ENCODE data around the gene ANKRD66.

ANKRD66 gene

DNA sequence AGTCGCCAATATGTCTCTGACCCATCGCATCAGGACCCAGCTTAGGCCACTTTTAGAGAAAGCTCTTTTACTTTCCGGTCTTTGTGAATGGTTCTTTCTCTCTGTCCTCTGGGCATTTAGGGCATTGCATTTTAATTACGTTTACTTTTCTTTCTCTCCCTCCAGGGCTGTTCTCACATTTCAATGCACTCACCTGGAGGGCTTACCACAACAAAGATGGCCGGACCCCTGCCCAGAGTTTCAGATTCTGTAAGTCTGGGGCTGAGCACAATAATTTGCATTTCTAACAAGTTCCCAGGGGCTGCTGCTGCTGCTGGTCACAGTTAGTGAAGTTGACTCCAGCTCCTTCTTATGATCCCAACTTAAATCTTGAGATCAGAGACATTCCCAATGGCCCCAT lies 3.0 kb downstream of the ANKRD66 start:
- Histone ChIP-seq H3K27ac (ENCODE audit: poor library complexity, severe bottlenecking) (no peak overlapping the region), H3K27me3 (ENCODE audit: insufficient read depth, poor library complexity, severe bottlenecking) (no peaks in the 10 kb centered on the region), H3K9me3 (ENCODE audit: severe bottlenecking) (no peaks in the 10 kb centered on the region), H3K4me1 (ENCODE audit: insufficient read depth, poor library complexity, severe bottlenecking) (no peaks in the 10 kb centered on the region), H3K36me3 (ENCODE audit: low read depth) (no peaks in the 10 kb centered on the region), H3K4me3 (ENCODE audit: severe bottlenecking) (no peak overlapping the region)
- DNase-seq (ENCODE audit: low spot score) (no peak), ATAC-seq (ENCODE audit: low read depth) (no peak)
- TF ChIP-seq, protein P1, sequence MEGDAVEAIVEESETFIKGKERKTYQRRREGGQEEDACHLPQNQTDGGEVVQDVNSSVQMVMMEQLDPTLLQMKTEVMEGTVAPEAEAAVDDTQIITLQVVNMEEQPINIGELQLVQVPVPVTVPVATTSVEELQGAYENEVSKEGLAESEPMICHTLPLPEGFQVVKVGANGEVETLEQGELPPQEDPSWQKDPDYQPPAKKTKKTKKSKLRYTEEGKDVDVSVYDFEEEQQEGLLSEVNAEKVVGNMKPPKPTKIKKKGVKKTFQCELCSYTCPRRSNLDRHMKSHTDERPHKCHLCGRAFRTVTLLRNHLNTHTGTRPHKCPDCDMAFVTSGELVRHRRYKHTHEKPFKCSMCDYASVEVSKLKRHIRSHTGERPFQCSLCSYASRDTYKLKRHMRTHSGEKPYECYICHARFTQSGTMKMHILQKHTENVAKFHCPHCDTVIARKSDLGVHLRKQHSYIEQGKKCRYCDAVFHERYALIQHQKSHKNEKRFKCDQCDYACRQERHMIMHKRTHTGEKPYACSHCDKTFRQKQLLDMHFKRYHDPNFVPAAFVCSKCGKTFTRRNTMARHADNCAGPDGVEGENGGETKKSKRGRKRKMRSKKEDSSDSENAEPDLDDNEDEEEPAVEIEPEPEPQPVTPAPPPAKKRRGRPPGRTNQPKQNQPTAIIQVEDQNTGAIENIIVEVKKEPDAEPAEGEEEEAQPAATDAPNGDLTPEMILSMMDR (IDR thresholded peaks at IDR 0.05; ENCODE audit: poor library complexity, severe bottlenecking), result no peak

- no peaks in the 10 kb centered on the region for H3K36me3 ChIP-seq (ENCODE audit: low read depth)
- ATAC-seq (ENCODE audit: low read depth), result no peak
- DNase-seq (ENCODE audit: low spot score), result no peak
- no peak overlapping the region for H3K4me3 ChIP-seq (ENCODE audit: severe bottlenecking)
- TF ChIP-seq, protein P1 (IDR thresholded peaks at IDR 0.05; ENCODE audit: poor library complexity, severe bottlenecking), result no peak
- H3K27me3 ChIP-seq (ENCODE audit: insufficient read depth, poor library complexity, severe bottlenecking), result no peaks in the 10 kb centered on the region
- H3K4me1 ChIP-seq (ENCODE audit: insufficient read depth, poor library complexity, severe bottlenecking), result no peaks in the 10 kb centered on the region
- H3K27ac ChIP-seq (ENCODE audit: poor library complexity, severe bottlenecking), result no peak overlapping the region
- no peaks in the 10 kb centered on the region for H3K9me3 ChIP-seq (ENCODE audit: severe bottlenecking)
These were observed 4.9 kb downstream of the ANKRD66 start for GRCh38 chr6:46751658-46752057.

- H3K4me1 ChIP-seq (ENCODE audit: insufficient read depth, poor library complexity, severe bottlenecking), result no peaks in the 10 kb centered on the region
- ATAC-seq (ENCODE audit: low read depth) (no peak), DNase-seq (ENCODE audit: low spot score) (no peak)
- no peaks in the 10 kb centered on the region for H3K36me3 ChIP-seq (ENCODE audit: low read depth)
- H3K27me3 ChIP-seq (ENCODE audit: insufficient read depth, poor library complexity, severe bottlenecking), result no peaks in the 10 kb centered on the region
- no peak overlapping the region for H3K4me3 ChIP-seq (ENCODE audit: severe bottlenecking)
- H3K9me3 ChIP-seq (ENCODE audit: severe bottlenecking), result no peaks in the 10 kb centered on the region
- TF ChIP-seq, protein P1 (IDR thresholded peaks at IDR 0.05; ENCODE audit: poor library complexity, severe bottlenecking), result no peak
- H3K27ac ChIP-seq (ENCODE audit: poor library complexity, severe bottlenecking), result no peak overlapping the region
These were observed 9.1 kb downstream of the ANKRD66 start for GRCh38 chr6:46755865-46756264.

GRCh38 chr6:46756469-46757213 lies 9.9 kb downstream of the ANKRD66 start:
- ATAC-seq (ENCODE audit: low read depth) (peak; percentile 49; the same call in 2 of the 3 replicates), DNase-seq (ENCODE audit: low spot score) (no peak)
- Histone ChIP-seq H3K4me1 (ENCODE audit: insufficient read depth, poor library complexity, severe bottlenecking) (no peaks in the 10 kb centered on the region), H3K27me3 (ENCODE audit: insufficient read depth, poor library complexity, severe bottlenecking) (no peaks in the 10 kb centered on the region), H3K36me3 (ENCODE audit: low read depth) (no peaks in the 10 kb centered on the region), H3K9me3 (ENCODE audit: severe bottlenecking) (no peaks in the 10 kb centered on the region), H3K4me3 (ENCODE audit: severe bottlenecking) (no peak overlapping the region), H3K27ac (ENCODE audit: poor library complexity, severe bottlenecking) (no peak overlapping the region)
- TF ChIP-seq, protein P1 (IDR thresholded peaks at IDR 0.05; ENCODE audit: poor library complexity, severe bottlenecking), result no peak

DNA sequence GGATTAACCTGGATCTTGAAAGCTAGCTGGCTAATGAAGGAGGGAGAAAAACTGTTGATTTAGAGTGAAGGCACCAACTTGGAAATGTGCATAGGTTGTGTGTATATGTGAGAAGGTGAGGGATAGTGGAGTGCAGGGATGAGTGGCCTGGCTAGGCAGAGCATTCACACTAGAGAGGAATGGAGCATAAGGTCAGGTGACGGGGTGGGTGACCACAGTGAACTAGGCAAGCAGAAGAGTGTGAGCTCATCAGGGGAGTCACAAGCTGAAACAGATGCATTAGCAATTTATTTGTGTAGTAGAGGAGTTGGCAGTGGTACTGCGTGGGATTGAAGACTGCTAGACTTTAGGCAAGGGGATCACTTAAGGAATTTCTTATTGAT lies 10.5 kb downstream of the ANKRD66 start:
- no peak overlapping the region for H3K27ac ChIP-seq (ENCODE audit: poor library complexity, severe bottlenecking)
- no peaks in the 10 kb centered on the region for H3K27me3 ChIP-seq (ENCODE audit: insufficient read depth, poor library complexity, severe bottlenecking)
- no peak; the same call in 2 of the 3 replicates for ATAC-seq (ENCODE audit: low read depth)
- no peak overlapping the region for H3K4me3 ChIP-seq (ENCODE audit: severe bottlenecking)
- TF ChIP-seq, protein P1 (IDR thresholded peaks at IDR 0.05; ENCODE audit: poor library complexity, severe bottlenecking), result no peak
- H3K4me1 ChIP-seq (ENCODE audit: insufficient read depth, poor library complexity, severe bottlenecking), result no peaks in the 10 kb centered on the region
- no peak for DNase-seq (ENCODE audit: low spot score)
- no peaks in the 10 kb centered on the region for H3K9me3 ChIP-seq (ENCODE audit: severe bottlenecking)
- H3K36me3 ChIP-seq (ENCODE audit: low read depth), result no peaks in the 10 kb centered on the region
